Measurements from ENCODE around the gene ROGDI. TPM values are rescaled to one million over a fixed set of nuclear protein-coding genes. Genes with fewer than 3 reads are reported as not detected.

The ROGDI gene
- total RNA-seq, 1 experiment from 2014 or later = 36.4 TPM

DNA sequence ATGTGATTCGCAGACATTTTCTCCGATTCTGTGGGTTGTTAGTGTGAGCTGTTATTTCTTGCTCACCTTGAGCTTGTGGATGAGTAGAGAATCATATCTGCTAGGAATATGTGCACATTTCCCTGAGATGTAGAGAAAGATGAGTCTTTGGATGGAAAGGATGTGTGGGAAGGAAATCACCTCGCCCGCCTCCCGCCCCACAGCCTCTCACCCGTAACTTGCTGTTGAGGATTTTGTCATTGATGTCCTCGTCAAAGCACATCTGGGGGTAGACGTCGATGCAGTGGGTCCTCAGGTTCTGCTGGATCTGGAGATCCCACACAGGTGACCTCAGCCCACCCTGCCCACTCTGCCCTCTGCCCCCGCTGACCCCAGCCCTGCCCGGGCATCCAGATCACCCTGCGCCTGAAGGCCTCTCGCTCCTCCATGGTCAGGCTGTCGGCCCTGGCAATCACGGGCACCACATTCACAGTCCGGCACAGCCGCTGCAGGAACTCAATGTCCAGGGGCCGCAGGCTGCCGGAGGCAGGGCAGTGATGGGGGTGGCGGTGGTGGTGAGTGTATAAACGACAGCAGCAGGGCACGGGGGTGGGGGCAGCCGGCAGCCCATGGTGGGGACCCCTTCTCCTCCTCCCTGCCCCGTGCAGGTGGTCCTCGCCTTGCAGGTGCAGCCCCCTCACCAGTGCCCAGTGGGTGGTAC is 19.0 kb downstream of the ROGDI start:
- Histone ChIP-seq H3K4me2 (ENCODE audit: insufficient read depth, insufficient read length, low read length) (no peak overlapping the region), H4K8ac (replicated peaks; ENCODE audit: insufficient read length, low read depth, low read length) (no peak overlapping the region), H3K9ac (ENCODE audit: extremely low read depth, insufficient read length, low read length) (no peak overlapping the region), H3K23me2 (ENCODE audit: insufficient read length, low read depth, low read length, poor library complexity, severe bottlenecking) (no peaks in the 10 kb centered on the region), H4K5ac (ENCODE audit: insufficient read length, low read depth, low read length) (no peak overlapping the region), H2AK5ac (ENCODE audit: insufficient read length, low read length) (no peak overlapping the region), H4K91ac (ENCODE audit: insufficient read length, low read depth, low read length) (no peak overlapping the region), H3K9me3 (ENCODE audit: control insufficient read depth, low read depth, low read length) (no peaks in the 10 kb centered on the region), H2BK15ac (ENCODE audit: low read depth, low read length) (no peak overlapping the region), H3K4ac (ENCODE audit: low read depth, low read length) (no peak overlapping the region), H3K4me1 (ENCODE audit: insufficient read depth, low read length) (peaks cover 3% of the 10 kb centered on the region; the same call in 1 of the 2 replicates), H3K79me2 (ENCODE audit: insufficient read depth, low read length) (no peaks in the 10 kb centered on the region), H3K56ac (ENCODE audit: insufficient read length, low read depth, low read length) (no peak overlapping the region), H2BK5ac (ENCODE audit: insufficient read length, low read length) (no peak overlapping the region), H3K27ac (ENCODE audit: insufficient read length, low read depth, low read length) (no peak overlapping the region), H3K18ac (ENCODE audit: insufficient read length, low read depth, low read length) (no peak overlapping the region), H4K20me1 (ENCODE audit: control insufficient read depth, insufficient read depth, insufficient read length) (no peaks in the 10 kb centered on the region), H3K23ac (ENCODE audit: insufficient read length, low read depth, low read length) (no peak overlapping the region), H3K79me1 (ENCODE audit: insufficient read depth, low read depth, low read length, poor library complexity, severe bottlenecking) (no peaks in the 10 kb centered on the region), H2BK120ac (ENCODE audit: low read depth, low read length, poor library complexity, severe bottlenecking) (no peak overlapping the region), H3K14ac (ENCODE audit: insufficient read depth, low read length) (no peak overlapping the region), H2BK12ac (ENCODE audit: insufficient read length, low read depth, low read length) (no peak overlapping the region), H2AFZ (ENCODE audit: low read length) (no peak overlapping the region), H2BK20ac (ENCODE audit: low read depth, low read length, poor library complexity, severe bottlenecking) (no peak overlapping the region), H3T11ph (ENCODE audit: low read length) (no peak overlapping the region), H3K27me3 (ENCODE audit: insufficient read depth, low read length) (no peaks in the 10 kb centered on the region; the same call in 1 of the 2 replicates)
- H3K4me1 Mint-ChIP-seq = peaks cover 10 to 19% of the 10 kb centered on the region in 2 experiments
- no peaks in the 10 kb centered on the region; a peak in 2 of 5 replicates for H3K9me3 Mint-ChIP-seq
- no peaks in the 10 kb centered on the region for H3K36me3 Mint-ChIP-seq (ENCODE audit: insufficient read depth in 1 of 3, low read depth in 3 of 3)
- WGBS (ENCODE audit: extremely low coverage, insufficient read length, low lambda C conversion rate) = no CpG with 5 or more reads among the region's 25 CpGs
- TF ChIP-seq, protein P1, sequence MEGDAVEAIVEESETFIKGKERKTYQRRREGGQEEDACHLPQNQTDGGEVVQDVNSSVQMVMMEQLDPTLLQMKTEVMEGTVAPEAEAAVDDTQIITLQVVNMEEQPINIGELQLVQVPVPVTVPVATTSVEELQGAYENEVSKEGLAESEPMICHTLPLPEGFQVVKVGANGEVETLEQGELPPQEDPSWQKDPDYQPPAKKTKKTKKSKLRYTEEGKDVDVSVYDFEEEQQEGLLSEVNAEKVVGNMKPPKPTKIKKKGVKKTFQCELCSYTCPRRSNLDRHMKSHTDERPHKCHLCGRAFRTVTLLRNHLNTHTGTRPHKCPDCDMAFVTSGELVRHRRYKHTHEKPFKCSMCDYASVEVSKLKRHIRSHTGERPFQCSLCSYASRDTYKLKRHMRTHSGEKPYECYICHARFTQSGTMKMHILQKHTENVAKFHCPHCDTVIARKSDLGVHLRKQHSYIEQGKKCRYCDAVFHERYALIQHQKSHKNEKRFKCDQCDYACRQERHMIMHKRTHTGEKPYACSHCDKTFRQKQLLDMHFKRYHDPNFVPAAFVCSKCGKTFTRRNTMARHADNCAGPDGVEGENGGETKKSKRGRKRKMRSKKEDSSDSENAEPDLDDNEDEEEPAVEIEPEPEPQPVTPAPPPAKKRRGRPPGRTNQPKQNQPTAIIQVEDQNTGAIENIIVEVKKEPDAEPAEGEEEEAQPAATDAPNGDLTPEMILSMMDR (conservative IDR thresholded peaks at IDR 0.05) = no peak
- no peaks in the 10 kb centered on the region; the same call in 1 of the 2 replicates for H3K27me3 Mint-ChIP-seq (ENCODE audit: low read depth)
- no peak overlapping the region for H3K4me3 Mint-ChIP-seq
- no peak overlapping the region for H3K27ac Mint-ChIP-seq
- no peak for DNase-seq
